ENCODE results near the gene VEGFB. TPM values are rescaled to one million over a fixed set of nuclear protein-coding genes. Genes with fewer than 3 reads are reported as not detected.
A peak's percentile ranks its signal among the peaks of the same experiment; 100 is the strongest.

The VEGFB gene
- total RNA-seq, 1 donor, result 9.1 TPM

DNA sequence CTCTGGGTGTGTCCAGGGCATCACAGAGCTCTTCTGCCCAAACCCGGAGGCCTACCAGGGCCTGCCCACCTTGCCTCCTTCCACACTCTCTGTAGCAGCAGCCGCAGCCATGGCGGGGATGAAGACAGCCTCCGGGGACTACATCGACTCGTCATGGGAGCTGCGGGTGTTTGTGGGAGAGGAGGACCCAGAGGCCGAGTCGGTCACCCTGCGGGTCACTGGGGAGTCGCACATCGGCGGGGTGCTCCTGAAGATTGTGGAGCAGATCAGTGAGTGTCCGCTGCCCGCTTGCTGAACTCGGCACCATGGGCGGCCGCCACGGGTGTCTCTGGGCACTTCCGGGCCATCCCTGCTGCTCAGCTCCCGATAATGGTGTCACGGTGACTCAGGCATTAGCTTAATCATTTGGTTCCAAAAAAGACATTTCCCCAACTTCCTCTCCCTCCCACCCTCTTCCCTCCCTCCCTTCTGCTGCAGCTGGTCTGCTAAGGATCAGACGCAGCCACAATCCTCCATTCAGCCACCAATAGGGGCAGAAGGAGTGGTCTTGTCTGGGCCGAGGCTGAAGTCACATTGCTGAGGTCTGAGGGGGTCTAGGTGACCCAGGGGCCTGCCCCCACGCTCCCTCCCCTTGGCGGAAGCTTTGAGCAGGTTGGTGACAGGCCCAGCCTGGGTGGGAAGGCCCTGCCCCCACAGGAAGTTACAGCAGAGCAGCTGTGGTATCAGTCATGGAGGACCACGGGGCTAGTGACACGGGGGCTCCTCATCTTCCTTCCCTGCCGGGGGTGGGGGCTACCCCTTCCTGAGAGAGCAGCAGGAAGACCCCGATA, 26.9 kb upstream of the VEGFB start:
- Histone ChIP-seq H3K4me1 (ENCODE audit: insufficient read depth, low read length) (peaks cover 49% of the 10 kb centered on the region), H3K9me3 (ENCODE audit: low read depth, low read length) (no peaks in the 10 kb centered on the region), H3K27me3 (ENCODE audit: insufficient read depth, low read length) (no peaks in the 10 kb centered on the region), H3K4me3 (ENCODE audit: low read length) (peak overlapping the region; percentile 81)

DNA sequence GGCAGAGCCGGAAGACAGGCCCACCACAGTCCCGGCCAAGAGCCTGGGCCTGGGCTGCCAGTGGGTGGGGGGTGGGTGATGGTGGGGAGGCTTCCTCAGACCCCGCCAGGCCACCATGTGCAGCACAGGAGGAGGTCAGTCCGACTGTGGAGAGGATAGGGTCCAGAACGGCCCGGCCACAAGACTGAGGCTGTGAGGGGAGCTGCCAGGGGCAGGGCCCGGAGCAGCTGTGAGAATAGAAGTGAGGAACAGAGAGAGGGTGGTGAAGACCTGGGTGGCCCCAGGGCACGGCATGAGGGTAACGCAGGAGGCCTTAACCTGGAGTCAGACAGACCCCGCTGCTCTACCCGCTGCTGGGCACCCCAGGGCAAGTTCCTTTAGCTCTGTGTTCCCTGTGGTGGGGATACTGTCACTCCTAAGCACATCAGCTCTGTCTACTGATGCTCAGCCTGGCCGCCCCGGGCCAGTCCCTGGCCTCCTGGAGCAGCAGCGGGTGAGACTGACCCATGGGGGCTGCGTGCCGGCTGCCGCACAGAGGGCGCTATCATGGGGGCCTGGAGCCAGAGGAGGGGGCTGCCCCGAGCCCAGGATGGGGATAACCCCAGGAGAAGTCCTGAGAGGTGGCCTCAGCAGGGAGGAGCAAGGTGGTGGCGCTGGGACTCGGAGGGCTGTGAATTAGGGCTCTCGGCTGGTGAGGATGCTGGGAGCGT, 26.1 kb upstream of the VEGFB start:
- Histone ChIP-seq H3K4me1 (ENCODE audit: insufficient read depth, low read length) (peaks cover 49% of the 10 kb centered on the region), H3K27me3 (ENCODE audit: insufficient read depth, low read length) (no peaks in the 10 kb centered on the region), H3K4me3 (ENCODE audit: low read length) (peak overlapping the region; percentile 81), H3K9me3 (ENCODE audit: low read depth, low read length) (no peaks in the 10 kb centered on the region)

DNA sequence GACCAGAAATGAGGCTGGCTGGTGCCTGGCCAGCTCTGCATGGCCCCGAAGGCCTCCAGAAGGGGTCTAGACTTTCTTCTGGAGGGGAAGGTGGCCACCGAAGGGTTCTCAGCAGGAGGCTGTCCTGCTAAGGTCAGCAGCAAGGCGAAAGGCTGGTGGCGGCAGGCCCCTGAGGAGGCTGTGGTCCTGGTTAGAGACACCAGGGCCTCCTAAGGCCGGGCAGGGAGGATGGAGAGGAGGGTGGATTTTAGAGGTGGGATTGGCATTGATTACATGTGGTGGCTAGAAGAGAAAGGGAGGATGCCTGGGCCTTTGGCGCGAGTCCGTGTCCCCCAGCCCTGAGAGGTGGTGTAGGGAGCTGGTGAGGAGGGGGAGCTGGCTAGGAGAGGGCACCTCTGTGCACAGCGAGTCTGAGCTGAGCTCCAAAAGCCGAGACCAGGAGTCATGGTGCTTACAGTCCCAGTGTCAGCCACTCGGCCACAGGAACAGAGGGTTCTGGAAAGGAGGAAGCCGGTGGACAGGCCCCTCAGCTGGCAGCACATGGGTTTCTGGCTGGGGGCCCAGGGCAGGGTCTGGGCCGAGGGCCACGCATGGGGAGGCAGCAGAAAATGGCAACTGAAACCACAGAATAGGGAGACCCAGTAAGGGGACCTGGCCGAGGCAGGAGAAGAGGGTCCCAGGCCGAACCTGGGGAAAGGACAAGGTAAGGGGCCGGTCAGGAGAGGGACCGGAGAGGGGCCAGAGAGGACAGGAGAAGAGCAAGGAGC, 25.4 kb upstream of the VEGFB start:
- H3K4me1 ChIP-seq (ENCODE audit: insufficient read depth, low read length), result peaks cover 49% of the 10 kb centered on the region
- no peaks in the 10 kb centered on the region for H3K9me3 ChIP-seq (ENCODE audit: low read depth, low read length)
- no peak overlapping the region for H3K4me3 ChIP-seq (ENCODE audit: low read length)
- H3K27me3 ChIP-seq (ENCODE audit: insufficient read depth, low read length), result no peaks in the 10 kb centered on the region

DNA sequence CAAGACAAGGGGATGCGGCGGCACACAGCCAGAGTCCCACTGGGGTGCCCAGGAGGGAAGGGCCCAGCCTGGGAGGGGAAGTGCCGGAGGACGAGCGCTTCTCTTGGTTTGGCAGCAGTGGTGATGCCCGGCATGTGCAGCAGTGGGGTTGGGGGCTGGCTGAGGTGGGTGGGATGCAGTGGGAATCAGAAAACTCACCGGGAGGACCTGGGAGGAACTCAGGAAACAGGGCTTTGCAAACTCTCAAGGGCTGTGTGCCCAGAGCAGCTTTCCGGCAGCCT, 24.9 kb upstream of the VEGFB start:
- H3K27me3 ChIP-seq (ENCODE audit: insufficient read depth, low read length), result no peaks in the 10 kb centered on the region
- no peaks in the 10 kb centered on the region for H3K9me3 ChIP-seq (ENCODE audit: low read depth, low read length)
- peaks cover 43% of the 10 kb centered on the region for H3K4me1 ChIP-seq (ENCODE audit: insufficient read depth, low read length)
- H3K4me3 ChIP-seq (ENCODE audit: low read length), result no peak overlapping the region

DNA sequence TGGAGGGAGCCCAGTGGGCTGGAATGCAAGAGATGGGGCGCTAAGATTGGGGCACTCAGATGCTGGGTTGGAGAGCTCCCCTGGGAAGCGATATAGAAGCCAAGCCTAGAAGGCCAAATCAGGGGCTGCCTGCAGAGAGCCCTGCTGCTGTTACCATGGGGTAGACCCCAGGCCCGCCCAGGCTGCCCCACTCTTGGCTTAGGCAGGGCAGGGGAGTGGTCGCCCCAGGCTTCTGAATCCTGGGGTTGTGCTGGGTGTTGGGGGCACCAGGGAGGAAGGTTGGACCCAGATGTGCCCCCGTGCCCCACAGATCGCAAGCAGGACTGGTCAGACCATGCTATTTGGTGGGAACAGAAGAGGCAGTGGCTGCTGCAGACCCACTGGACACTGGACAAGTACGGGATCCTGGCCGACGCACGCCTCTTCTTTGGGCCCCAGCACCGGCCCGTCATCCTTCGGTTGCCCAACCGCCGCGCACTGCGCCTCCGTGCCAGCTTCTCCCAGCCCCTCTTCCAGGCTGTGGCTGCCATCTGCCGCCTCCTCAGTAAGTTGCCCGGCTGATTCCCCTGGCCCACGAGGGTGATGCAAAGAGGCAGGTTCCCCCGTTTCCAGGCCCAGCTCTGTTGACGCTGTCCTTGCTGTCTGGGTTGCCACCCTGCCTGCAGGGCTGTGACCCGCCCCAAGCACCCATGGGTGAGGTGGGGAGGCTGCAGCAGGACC, 23.9 kb upstream of the VEGFB start:
- Histone ChIP-seq H3K27me3 (ENCODE audit: insufficient read depth, low read length) (no peaks in the 10 kb centered on the region), H3K4me3 (ENCODE audit: low read length) (no peak overlapping the region)

DNA sequence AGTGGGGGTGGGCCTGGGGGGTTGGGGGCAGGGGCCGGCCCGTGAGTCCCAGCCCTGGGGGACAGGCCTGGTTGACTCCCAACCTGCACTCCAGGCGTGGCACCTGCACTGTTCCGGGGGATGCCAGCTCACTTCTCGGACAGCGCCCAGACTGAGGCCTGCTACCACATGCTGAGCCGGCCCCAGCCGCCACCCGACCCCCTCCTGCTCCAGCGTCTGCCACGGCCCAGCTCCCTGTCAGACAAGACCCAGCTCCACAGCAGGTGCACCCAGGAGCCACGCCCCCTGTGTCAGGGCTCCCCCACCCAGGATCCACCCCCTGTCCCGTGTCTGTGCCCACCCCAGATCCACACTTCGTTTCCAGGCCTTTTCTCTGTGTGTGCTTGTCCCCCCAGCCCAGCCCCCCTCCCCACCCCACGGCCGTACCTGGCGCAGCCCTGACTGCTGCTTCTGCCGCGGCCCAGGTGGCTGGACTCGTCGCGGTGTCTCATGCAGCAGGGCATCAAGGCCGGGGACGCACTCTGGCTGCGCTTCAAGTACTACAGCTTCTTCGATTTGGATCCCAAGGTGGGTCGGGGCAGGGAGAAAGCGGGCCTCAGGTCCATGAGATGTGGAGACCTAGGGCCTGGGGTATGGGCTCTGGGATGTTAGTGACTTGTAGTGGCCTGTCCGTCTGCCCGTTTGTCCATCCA, 23.1 kb upstream of the VEGFB start:
- Histone ChIP-seq H3K9me3 (ENCODE audit: low read depth, low read length) (no peaks in the 10 kb centered on the region), H3K27me3 (ENCODE audit: insufficient read depth, low read length) (no peaks in the 10 kb centered on the region), H3K4me3 (ENCODE audit: low read length) (no peak overlapping the region), H3K4me1 (ENCODE audit: insufficient read depth, low read length) (peaks cover 25% of the 10 kb centered on the region)

More for the DNA sequence above, 23.9 kb upstream of the VEGFB start:
- H3K9me3 ChIP-seq (ENCODE audit: low read depth, low read length), result no peaks in the 10 kb centered on the region
- H3K4me1 ChIP-seq (ENCODE audit: insufficient read depth, low read length), result peaks cover 34% of the 10 kb centered on the region

DNA sequence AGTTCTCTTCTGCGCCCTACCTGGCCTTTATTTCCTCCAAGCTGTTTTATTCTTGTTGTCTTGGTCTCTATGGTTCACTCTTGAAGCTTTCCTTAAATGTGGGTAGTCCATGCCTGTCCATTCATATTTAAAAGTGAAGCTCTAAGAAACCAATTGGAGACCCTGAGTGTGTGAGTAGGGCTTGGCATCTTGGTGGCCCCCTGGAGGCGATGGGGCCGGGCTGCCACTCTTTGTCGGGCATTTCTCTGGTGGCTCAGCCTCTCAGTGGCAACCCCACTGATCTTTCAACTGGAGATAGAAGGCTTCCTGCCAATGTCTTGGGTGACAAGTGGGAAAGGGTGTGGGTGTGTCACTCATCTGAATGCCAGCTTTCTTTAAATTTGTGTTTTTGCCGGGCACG, 17.5 kb upstream of the VEGFB start:
- H3K27me3 ChIP-seq (ENCODE audit: insufficient read depth, low read length), result no peaks in the 10 kb centered on the region
- H3K4me3 ChIP-seq (ENCODE audit: low read length), result no peak overlapping the region
- no peaks in the 10 kb centered on the region for H3K9me3 ChIP-seq (ENCODE audit: low read depth, low read length)
- H3K4me1 ChIP-seq (ENCODE audit: insufficient read depth, low read length), result no peaks in the 10 kb centered on the region

DNA sequence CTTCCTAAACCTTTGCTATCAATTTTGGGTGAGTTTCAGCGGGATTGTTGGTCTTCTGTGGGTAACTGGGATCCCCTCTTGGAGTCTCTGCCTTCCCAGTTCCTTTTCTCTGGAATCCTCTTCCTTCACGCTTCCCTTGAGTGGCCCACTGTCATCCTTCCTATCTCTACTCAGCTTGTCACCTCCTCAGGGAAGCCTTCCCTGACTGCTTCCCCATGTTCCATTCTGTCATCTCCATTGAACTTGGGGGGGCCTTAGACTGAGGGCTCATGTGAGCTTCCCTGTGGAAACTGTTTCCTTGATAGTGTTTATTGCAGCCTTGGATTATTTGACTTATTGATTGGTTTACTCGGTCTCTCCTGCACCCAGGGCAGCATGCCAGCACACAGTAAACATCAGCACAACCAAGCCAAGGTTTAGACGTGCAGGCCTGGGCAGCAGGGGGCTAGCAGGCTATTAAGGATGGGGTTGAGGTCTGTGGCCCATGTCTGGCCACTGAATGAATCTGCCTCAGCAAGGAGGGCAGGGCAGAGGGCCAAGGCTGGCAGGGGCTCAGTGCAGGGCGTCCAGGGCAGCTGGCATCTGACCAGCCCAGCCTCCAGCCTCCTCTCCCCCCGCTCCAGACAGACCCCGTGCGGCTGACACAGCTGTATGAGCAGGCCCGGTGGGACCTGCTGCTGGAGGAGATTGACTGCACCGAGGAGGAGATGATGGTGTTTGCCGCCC, 15.6 kb upstream of the VEGFB start:
- Histone ChIP-seq H3K27me3 (ENCODE audit: insufficient read depth, low read length) (no peaks in the 10 kb centered on the region), H3K4me1 (ENCODE audit: insufficient read depth, low read length) (no peaks in the 10 kb centered on the region), H3K4me3 (ENCODE audit: low read length) (no peak overlapping the region), H3K9me3 (ENCODE audit: low read depth, low read length) (no peaks in the 10 kb centered on the region)

DNA sequence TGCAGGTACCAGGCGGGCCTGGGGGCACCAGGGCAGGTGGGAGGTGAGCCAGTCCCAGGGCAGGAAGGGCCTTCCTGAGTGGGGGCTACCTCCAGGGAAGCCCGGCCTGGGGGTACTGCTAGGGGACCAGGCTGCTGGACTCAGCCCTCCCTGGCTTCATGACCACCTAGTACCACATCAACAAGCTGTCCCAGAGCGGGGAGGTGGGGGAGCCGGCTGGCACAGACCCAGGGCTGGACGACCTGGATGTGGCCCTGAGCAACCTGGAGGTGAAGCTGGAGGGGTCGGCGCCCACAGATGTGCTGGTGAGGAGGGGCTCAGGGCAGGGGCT, 15.1 kb upstream of the VEGFB start:
- Histone ChIP-seq H3K4me1 (ENCODE audit: insufficient read depth, low read length) (no peaks in the 10 kb centered on the region), H3K27me3 (ENCODE audit: insufficient read depth, low read length) (no peaks in the 10 kb centered on the region), H3K9me3 (ENCODE audit: low read depth, low read length) (no peaks in the 10 kb centered on the region), H3K4me3 (ENCODE audit: low read length) (no peak overlapping the region)

DNA sequence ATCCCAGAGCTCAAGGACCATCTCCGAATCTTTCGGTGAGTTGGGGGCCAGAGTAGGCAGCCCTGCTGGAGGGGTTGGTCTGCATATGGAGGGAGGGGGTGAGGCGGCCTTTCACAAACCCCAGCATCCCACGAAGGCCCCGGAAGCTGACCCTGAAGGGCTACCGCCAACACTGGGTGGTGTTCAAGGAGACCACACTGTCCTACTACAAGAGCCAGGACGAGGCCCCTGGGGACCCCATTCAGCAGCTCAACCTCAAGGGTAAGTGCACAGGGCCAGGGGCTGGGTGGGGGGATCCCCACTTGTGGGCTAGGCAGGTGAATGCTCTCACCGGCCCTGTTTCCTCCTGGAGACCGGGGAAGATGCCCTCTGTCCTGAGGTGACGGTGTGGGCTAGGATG, 14.6 kb upstream of the VEGFB start:
- Histone ChIP-seq H3K4me1 (ENCODE audit: insufficient read depth, low read length) (peaks cover 4% of the 10 kb centered on the region), H3K4me3 (ENCODE audit: low read length) (no peak overlapping the region), H3K9me3 (ENCODE audit: low read depth, low read length) (no peaks in the 10 kb centered on the region), H3K27me3 (ENCODE audit: insufficient read depth, low read length) (no peaks in the 10 kb centered on the region)

DNA sequence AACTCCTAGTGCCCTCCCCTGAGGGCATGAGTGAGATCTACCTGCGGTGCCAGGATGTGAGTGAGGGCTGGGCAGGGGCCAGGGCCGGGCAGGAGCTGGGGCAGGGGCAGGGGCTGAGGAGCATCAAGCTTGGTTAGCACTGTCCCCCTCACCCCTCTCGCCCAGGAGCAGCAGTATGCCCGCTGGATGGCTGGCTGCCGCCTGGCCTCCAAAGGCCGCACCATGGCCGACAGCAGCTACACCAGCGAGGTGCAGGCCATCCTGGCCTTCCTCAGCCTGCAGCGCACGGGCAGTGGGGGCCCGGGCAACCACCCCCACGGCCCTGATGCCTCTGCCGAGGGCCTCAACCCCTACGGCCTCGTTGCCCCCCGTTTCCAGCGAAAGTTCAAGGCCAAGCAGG, 14.1 kb upstream of the VEGFB start:
- Histone ChIP-seq H3K9me3 (ENCODE audit: low read depth, low read length) (no peaks in the 10 kb centered on the region), H3K4me1 (ENCODE audit: insufficient read depth, low read length) (peaks cover 9% of the 10 kb centered on the region), H3K27me3 (ENCODE audit: insufficient read depth, low read length) (no peaks in the 10 kb centered on the region), H3K4me3 (ENCODE audit: low read length) (no peak overlapping the region)

DNA sequence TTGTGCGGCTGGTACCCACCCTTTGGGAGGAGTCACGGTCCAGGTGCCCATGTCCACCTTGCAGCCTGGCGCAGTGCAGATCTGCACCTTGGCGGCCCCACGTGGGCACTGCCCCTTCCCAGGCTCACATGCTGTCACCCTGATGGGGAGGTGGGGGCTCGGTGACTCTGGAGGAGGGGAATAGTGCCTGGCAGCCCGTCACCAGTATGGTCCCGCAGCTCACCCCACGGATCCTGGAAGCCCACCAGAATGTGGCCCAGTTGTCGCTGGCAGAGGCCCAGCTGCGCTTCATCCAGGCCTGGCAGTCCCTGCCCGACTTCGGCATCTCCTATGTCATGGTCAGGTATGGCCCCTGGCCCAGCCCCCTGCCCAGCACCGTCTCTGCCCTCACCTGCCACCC, 13.6 kb upstream of the VEGFB start:
- no peaks in the 10 kb centered on the region for H3K27me3 ChIP-seq (ENCODE audit: insufficient read depth, low read length)
- H3K9me3 ChIP-seq (ENCODE audit: low read depth, low read length), result no peaks in the 10 kb centered on the region
- H3K4me3 ChIP-seq (ENCODE audit: low read length), result no peak overlapping the region
- peaks cover 15% of the 10 kb centered on the region for H3K4me1 ChIP-seq (ENCODE audit: insufficient read depth, low read length)

DNA sequence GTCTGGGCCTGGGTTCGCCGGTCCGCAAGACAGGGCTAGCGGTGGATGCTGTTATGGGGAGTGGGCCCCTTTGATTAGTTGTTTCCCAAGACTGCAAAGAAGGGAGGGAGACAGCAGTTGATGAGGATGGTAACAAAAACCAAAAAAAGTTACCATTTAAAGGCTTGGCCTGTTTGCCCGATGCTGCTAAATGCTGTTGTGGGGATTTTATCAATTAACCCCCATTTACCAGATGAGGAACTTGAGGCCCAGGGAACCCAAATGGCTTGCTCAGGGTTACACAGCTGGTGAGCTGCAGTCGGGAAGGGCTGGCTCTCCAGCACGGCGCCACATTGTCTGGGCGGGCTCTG, 11.8 kb upstream of the VEGFB start:
- peaks cover 29% of the 10 kb centered on the region for H3K4me1 ChIP-seq (ENCODE audit: insufficient read depth, low read length)
- H3K4me3 ChIP-seq (ENCODE audit: low read length), result no peak overlapping the region
- no peaks in the 10 kb centered on the region for H3K9me3 ChIP-seq (ENCODE audit: low read depth, low read length)
- H3K27me3 ChIP-seq (ENCODE audit: insufficient read depth, low read length), result no peaks in the 10 kb centered on the region

DNA sequence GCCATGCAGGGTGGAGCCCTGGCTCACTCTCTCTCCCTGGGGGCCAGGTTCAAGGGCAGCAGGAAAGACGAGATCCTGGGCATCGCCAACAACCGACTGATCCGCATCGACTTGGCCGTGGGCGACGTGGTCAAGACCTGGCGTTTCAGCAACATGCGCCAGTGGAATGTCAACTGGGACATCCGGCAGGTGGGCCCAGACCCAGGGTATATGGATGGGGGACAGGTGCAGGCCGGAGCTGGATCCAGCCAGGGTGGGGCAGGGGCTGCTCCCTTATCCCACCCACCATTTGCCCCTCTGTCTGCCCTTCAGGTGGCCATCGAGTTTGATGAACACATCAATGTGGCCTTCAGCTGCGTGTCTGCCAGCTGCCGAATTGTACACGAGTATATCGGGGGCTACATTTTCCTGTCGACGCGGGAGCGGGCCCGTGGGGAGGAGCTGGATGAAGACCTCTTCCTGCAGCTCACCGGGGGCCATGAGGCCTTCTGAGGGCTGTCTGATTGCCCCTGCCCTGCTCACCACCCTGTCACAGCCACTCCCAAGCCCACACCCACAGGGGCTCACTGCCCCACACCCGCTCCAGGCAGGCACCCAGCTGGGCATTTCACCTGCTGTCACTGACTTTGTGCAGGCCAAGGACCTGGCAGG, 11.3 kb upstream of the VEGFB start:
- no peak overlapping the region for H3K4me3 ChIP-seq (ENCODE audit: low read length)
- H3K27me3 ChIP-seq (ENCODE audit: insufficient read depth, low read length), result no peaks in the 10 kb centered on the region
- H3K4me1 ChIP-seq (ENCODE audit: insufficient read depth, low read length), result peaks cover 34% of the 10 kb centered on the region
- no peaks in the 10 kb centered on the region for H3K9me3 ChIP-seq (ENCODE audit: low read depth, low read length)

Data from mononuclear cell (primary cell).